ENCODE results near the gene PRSS36. TPM values are rescaled to one million over a fixed set of nuclear protein-coding genes. Genes with fewer than 3 reads are reported as not detected.

PRSS36 gene
- total RNA-seq (1 to 10 TPM in 4 of 7 donors, under 1 TPM in 2, not detected in 1; 0.70 to 2.0 (median 1.3) TPM), polyA plus RNA-seq (1 to 10 TPM; 1.5 to 2.6 (median 2.0) TPM)
- long read RNA-seq, donor 1 = 0 reads
- long read RNA-seq, donor 2 = 0 reads

- Histone ChIP-seq H3K4me1 (peaks cover 0 to 22% (median 3%) of the 10 kb centered on the region in 6 donors), H3K27ac (no peak within 1 kb of the TSS), H3K4me3 (no peak within 1 kb of the TSS), H3K9me3 (no peaks in the 10 kb centered on the region), H3K36me3 (no peaks in the 10 kb centered on the region), H3K27me3 (replicated peaks in 1 of 7) (peaks cover 0 to 21% (median 0%) of the 10 kb centered on the region in 7 donors)
- WGBS, 5 donors = 74 to 85% (median 81%) methylated on average over 11 of the region's 11 CpGs
- DNase-seq = no peak
- intact Hi-C loops (cut with DNase I; ENCODE audit: low total_unique reads) = no loop called here
- TF ChIP-seq, protein P1, sequence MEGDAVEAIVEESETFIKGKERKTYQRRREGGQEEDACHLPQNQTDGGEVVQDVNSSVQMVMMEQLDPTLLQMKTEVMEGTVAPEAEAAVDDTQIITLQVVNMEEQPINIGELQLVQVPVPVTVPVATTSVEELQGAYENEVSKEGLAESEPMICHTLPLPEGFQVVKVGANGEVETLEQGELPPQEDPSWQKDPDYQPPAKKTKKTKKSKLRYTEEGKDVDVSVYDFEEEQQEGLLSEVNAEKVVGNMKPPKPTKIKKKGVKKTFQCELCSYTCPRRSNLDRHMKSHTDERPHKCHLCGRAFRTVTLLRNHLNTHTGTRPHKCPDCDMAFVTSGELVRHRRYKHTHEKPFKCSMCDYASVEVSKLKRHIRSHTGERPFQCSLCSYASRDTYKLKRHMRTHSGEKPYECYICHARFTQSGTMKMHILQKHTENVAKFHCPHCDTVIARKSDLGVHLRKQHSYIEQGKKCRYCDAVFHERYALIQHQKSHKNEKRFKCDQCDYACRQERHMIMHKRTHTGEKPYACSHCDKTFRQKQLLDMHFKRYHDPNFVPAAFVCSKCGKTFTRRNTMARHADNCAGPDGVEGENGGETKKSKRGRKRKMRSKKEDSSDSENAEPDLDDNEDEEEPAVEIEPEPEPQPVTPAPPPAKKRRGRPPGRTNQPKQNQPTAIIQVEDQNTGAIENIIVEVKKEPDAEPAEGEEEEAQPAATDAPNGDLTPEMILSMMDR (IDR thresholded peaks at IDR 0.05 in 8 of 11, conservative IDR thresholded peaks at IDR 0.05 in 3 of 11) = no peak
- TF ChIP-seq POLR2AphosphoS5 (IDR thresholded peaks at IDR 0.05) = no peak
- TF ChIP-seq POLR2A (IDR thresholded peaks at IDR 0.05) = no peak
Measured at GRCh38 chr16:31149894-31150890, at the start of gene PRSS36. PRSS36 (minus strand) TSS chr16:31150066; CDS start chr16:31150035, 31 bp downstream.

DNA sequence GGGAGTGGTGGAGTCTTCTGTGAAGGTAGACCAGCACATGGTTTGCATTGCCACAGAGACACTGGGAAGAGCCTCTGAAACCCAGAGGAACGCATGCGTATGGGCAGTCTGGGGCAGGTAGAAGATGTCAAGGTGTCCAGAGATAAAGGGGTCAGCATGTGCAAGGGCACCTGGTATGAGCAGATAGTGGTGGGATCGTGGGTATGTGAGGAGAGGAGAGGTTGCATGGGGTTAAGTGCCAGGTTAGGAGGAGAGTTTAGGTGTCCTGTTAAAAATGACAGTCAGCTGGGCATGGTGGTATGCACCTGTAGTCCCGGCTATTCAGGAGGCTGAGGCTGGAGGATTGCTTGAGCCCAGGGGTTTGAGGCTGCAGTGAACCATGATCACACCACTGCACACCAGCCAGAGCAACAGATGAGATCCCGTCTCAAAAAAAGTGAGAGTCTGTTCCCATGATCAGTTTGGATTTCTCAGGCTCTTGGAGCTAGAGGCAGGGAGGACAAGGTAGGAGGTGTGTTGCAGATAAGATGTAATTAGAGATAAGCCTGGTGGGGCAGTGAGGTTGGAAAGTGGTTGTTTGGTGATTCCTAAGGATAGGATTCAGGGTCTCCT, 49.7 kb upstream of the PRSS36 start:
- intact Hi-C loops (cut with DNase I; ENCODE audit: low total_unique reads) = no loop called here
- no peaks in the 10 kb centered on the region for H3K27me3 ChIP-seq (replicated peaks in 1 of 7)
- peaks cover 20 to 94% (median 54%) of the 10 kb centered on the region in 6 donors for H3K4me1 ChIP-seq
- peak overlapping the region in 2 of 8 donors; percentile 95 to 96 for H3K27ac ChIP-seq
- H3K9me3 ChIP-seq = no peaks in the 10 kb centered on the region
- H3K36me3 ChIP-seq = peaks cover 0 to 63% (median 23%) of the 10 kb centered on the region in 6 donors
- no peak overlapping the region for H3K4me3 ChIP-seq
- peak; percentile 38 for DNase-seq
- WGBS, 5 donors = 85 to 93% (median 88%) methylated on average over 5 of the region's 5 CpGs
- TF ChIP-seq, protein P1 (IDR thresholded peaks at IDR 0.05 in 8 of 11, conservative IDR thresholded peaks at IDR 0.05 in 3 of 11) = no peak
- TF ChIP-seq POLR2A (IDR thresholded peaks at IDR 0.05) = no peak
- peak in 2 of 3 donors; percentile 27 to 51 for TF ChIP-seq POLR2AphosphoS5 (IDR thresholded peaks at IDR 0.05)

- H3K27ac ChIP-seq = peak overlapping the region in 3 of 8 donors; percentile 18 to 96 (median 95)
- H3K27me3 ChIP-seq (replicated peaks in 1 of 7) = no peaks in the 10 kb centered on the region
- no peaks in the 10 kb centered on the region for H3K9me3 ChIP-seq
- TF ChIP-seq, protein P1 (IDR thresholded peaks at IDR 0.05 in 8 of 11, conservative IDR thresholded peaks at IDR 0.05 in 3 of 11) = no peak
- TF ChIP-seq POLR2AphosphoS5 (IDR thresholded peaks at IDR 0.05) = peak; percentile 13 to 51 (median 28)
- intact Hi-C loops (cut with DNase I; ENCODE audit: low total_unique reads) = no loop called here
- 59 to 82% (median 69%) methylated on average over 7 of the region's 7 CpGs for WGBS, 5 donors
- peaks cover 20 to 94% (median 47%) of the 10 kb centered on the region in 6 donors for H3K4me1 ChIP-seq
- no peak overlapping the region for H3K4me3 ChIP-seq
- DNase-seq = peak; percentile 49
- peaks cover 0 to 74% (median 35%) of the 10 kb centered on the region in 6 donors for H3K36me3 ChIP-seq
Measured at GRCh38 chr16:31198207-31198882, 48.5 kb upstream of the PRSS36 start.
